AG04449 (cell line): ENCODE data around the gene HEMK1.

ENCODE experiments used
- CTCF ChIA-PET: fragments of 350-600 bp; formaldehyde crosslinking; extraction: SDS; loops from one replicate; lab custom pipeline; 2021; ENCODE audit warnings: antibody characterized with exemption; lab: Yijun Ruan, JAX
- POLR2A ChIA-PET: fragments of 400-600, 350-600 bp; formaldehyde crosslinking; extraction: SDS; loops from one replicate; lab custom pipeline; 2020; ENCODE audit warnings: antibody characterized with exemption, inconsistent platforms; lab: Yijun Ruan, JAX
- DNase-seq: peaks from one replicate; pipeline ENCODE4 v3.0.0-alpha.2; 2010; ENCODE audit warnings: low read depth, low spot score
- H3K4me3 ChIP-seq: 2 replicates; pipeline ENCODE4 v1.5.1; 2011; ENCODE audit warnings: low read depth, mild to moderate bottlenecking, control low read depth, low read length
- CTCF ChIP-seq: IDR thresholded peaks from one replicate; pipeline ENCODE4 v1.5.1; 2011; ENCODE audit warnings: mild to moderate bottlenecking, moderate library complexity, low read length, control low read depth, inconsistent platforms; ENCODE audit not compliant: insufficient read depth; ENCODE audit errors: missing control alignments

Gene HEMK1

GRCh38 chr3:50616003-50616769 is 46.9 kb downstream of the HEMK1 start:
- DNase-seq: no peak
- H3K4me3 ChIP-seq: peak overlapping the region; percentile 81
- ChIA-PET POLR2A (interaction anchor here (0.5 to 1.4 kb wide), 4 partner anchors 45 to 769 kb away, joined by 3 to 4 read pairs (median 3); partner anchors contain the start of genes CYB561D2, HEMK1, MANF and NPRL2), CTCF (interaction anchor here (0.7 to 14.8 kb wide), 52 partner anchors 8 to 1066 kb away, joined by 3 to 819 read pairs (median 4); partner anchors contain the start of genes C3orf18, CYB561D2, DCAF1 and HEMK1)
- peak; percentile 98 for TF ChIP-seq CTCF

GRCh38 chr3:50616770-50617095 is 47.4 kb downstream of the HEMK1 start:
- ChIA-PET POLR2A (interaction anchor here (1.2 to 1.4 kb wide), 2 partner anchors 45 to 768 kb away, joined by 3 to 4 read pairs; partner anchors contain the start of gene MANF), CTCF (interaction anchor here (0.7 to 14.8 kb wide), 39 partner anchors 9 to 1065 kb away, joined by 3 to 819 read pairs (median 10); partner anchors contain the start of genes C3orf18, CYB561D2, DCAF1 and HEMK1)
- H3K4me3 ChIP-seq: peak overlapping the region; percentile 81
- no peak for DNase-seq
- no peak for TF ChIP-seq CTCF

DNA sequence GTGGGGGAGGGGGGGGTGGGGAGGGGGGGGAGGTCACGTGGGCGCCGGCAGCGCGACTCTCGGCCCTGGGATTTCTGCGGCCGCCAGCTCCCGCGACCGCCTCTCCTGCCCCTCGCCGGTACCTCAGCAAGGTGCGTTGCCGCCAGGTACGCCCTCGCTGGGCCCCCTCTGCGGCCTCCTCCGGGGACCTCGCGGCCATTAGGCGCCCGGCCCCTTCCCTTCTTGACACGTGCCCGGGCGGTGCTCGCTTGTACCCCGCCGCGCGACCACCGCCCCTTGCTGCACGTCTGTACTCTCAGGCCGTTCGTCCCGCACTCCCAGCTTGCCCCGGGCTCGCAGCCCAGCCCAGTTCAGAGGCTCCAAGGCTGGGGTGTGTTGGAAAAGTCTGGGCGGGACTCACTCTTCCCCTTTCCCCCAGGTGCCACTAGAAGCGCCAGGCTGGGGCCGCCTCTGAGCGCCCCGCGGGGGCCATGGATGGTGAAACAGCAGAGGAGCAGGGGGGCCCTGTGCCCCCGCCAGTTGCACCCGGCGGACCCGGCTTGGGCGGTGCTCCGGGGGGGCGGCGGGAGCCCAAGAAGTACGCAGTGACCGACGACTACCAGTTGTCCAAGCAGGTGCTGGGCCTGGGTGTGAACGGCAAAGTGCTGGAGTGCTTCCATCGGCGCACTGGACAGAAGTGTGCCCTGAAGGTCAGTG is 47.9 kb downstream of the HEMK1 start, which contains the start of gene MAPKAPK3:
MAPKAPK3 (plus strand) TSS at position 56 of the 696 bp plus-strand sequence; CDS start at position 471, 415 bp downstream.
- TF ChIP-seq CTCF: no peak
- H3K4me3 ChIP-seq: peak within 1 kb of the TSS; percentile 81
- DNase-seq: no peak
- ChIA-PET POLR2A (interaction anchor here (1.2 kb wide), 1 partner anchor 46 kb away, joined by 3 read pairs; no protein-coding TSS in a partner anchor), CTCF (interaction anchor here (1.0 to 14.8 kb wide), 23 partner anchors 9 to 1065 kb away, joined by 3 to 819 read pairs (median 43); partner anchors contain the start of genes C3orf18, CYB561D2, DCAF1 and HEMK1)

GRCh38 chr3:50617911-50618481 is 48.7 kb downstream of the HEMK1 start:
- no peak for TF ChIP-seq CTCF
- ChIA-PET POLR2A (no interaction called here), CTCF (interaction anchor here (0.7 to 14.8 kb wide), 9 partner anchors 12 to 771 kb away, joined by 3 to 819 read pairs (median 54); partner anchors contain the start of genes C3orf18, CYB561D2, HEMK1 and MANF)
- H3K4me3 ChIP-seq: peak overlapping the region; percentile 81
- DNase-seq: no peak

- CTCF ChIA-PET: interaction anchor here (1.2 to 14.8 kb wide), 4 partner anchors 10 to 691 kb away, joined by 4 to 819 read pairs (median 59); partner anchors contain the start of genes C3orf18 and HEMK1
Observed at GRCh38 chr3:50620420-50620819, 51.1 kb downstream of the HEMK1 start.

More at GRCh38 chr3:50620420-50620819, 51.1 kb downstream of the HEMK1 start:
- POLR2A ChIA-PET: interaction anchor here (1.0 kb wide), 1 partner anchor 766 kb away, joined by 3 read pairs; no protein-coding TSS in a partner anchor
- TF ChIP-seq CTCF: no peak
- no peak overlapping the region for H3K4me3 ChIP-seq
- no peak for DNase-seq
